Pancreas (tissue), 10 donors: ENCODE results near the gene RPN2. TPM values are rescaled to one million over a fixed set of nuclear protein-coding genes. Genes with fewer than 3 reads are reported as not detected.

Experiments used
- ATAC-seq, 4 donors: fragments of 200-7000 bp; cut with Tn5 transposase; one replicate each; pipeline versions ENCODE4 v1.8.0 to v1.9.1; 2020; ENCODE audit warnings: mild to moderate bottlenecking in 4 of 4, moderate library complexity in 4 of 4
- DNase-seq, 6 donors: peaks; one replicate each; pipeline ENCODE4 v3.0.0-alpha.2; 2020
- FAIRE-seq: peaks from 2 replicates; lab custom pipeline; 2012; peaks lifted over from hg19 to GRCh38; lab: Jason Lieb, UNC
- H3K27ac ChIP-seq, 4 donors: fragments of 200-600 bp; sonication (generic); 1 replicate in 3 of 4; 2 replicates in 1 of 4; pipeline versions ENCODE4 v1.5.0 to v1.8.0; 2020
- H3K27me3 ChIP-seq, 4 donors: fragments of 200-600 bp; one replicate each; pipeline ENCODE4 v1.8.0; 2021
- H3K36me3 ChIP-seq, 3 donors: fragments of 200-600 bp; sonication (generic) in 1 of 3; one replicate each; pipeline versions ENCODE4 v1.5.0 to v1.8.0; 2020 to 2021
- H3K4me1 ChIP-seq, 3 donors: fragments of 200-600 bp; one replicate each; pipeline ENCODE4 v1.8.0; 2021
- H3K4me3 ChIP-seq, 4 donors: fragments of 200-600 bp; sonication (generic) in 2 of 4; one replicate each; pipeline versions ENCODE4 v1.5.0 to v1.8.0; 2020 to 2021
- H3K9me3 ChIP-seq, 4 donors: fragments of 200-600 bp; one replicate each; pipeline ENCODE4 v1.8.0; 2021
- CTCF ChIP-seq, 4 donors: fragments of 200-600 bp; sonication (generic) in 3 of 4; IDR thresholded peaks; one replicate each; pipeline versions ENCODE4 v1.5.0 to v1.8.0; 2021; ENCODE audit warnings: antibody characterized with exemption in 4 of 4
- WGBS, 2 donors: extraction: QIAGEN DNeasy Blood & Tissue Kit; methylation state at CpG; one replicate each; pipeline ENCODE4 v1.1.7; 2013; 5-methylcytosine and 5-hydroxymethylcytosine counted together
- intact Hi-C, 3 donors: fragments of 100-400 bp; cut with DNase I; formaldehyde crosslinking; loops; one replicate each; pipeline versions ENCODE4 v1.11.1 to v1.14.2; 2022
- polyA plus RNA-seq, 2 donors: library from polyadenylated mRNA; stranded (reverse); fragments of 200-250 nt; gene quantifications; one replicate each; pipeline ENCODE4 v1.2.3, GENCODE V29; 2013
- total RNA-seq, 6 donors: library from RNA; stranded (reverse); fragmentation: NEBNext Ultra II Directional in 4 of 6; extraction: Animal tissue kit (Norgen Biotek cat#: 25700) in 4 of 6; gene quantifications; one replicate each; pipeline versions ENCODE4 v1.2.1 to v1.2.4, GENCODE V29; 2021 to 2023
- donor health status: healthy with polysubstance abuse.
- donor health status: DM: no; HTN: no; CAD: no; lungs with moderate emphysema.
- donor health status: DM: no; HTN: no; CAD: no.
- donor health status: control.
- donor health status: control.
- donor health status: Bipolar disorder and iron deficiency.
- donor health status: DM: yes; HTN: yes; CAD: no.
- donor health status: DM: no; HTN: no; CAD: no.
- donor health status: DM: no; HTN: no; CAD: no.
- donor health status: DM: yes; HTN: yes; CAD: no.

RPN2 gene
- total and polyA plus RNA-seq, 8 donors, result 43.8 to 117 (median 80.9) TPM

GRCh38 chr20:37219751-37220668 is 40.9 kb downstream of the RPN2 start:
- Histone ChIP-seq H3K4me1 (peaks cover 7 to 9% (median 7%) of the 10 kb centered on the region in 3 donors), H3K27ac (no peak overlapping the region), H3K9me3 (no peaks in the 10 kb centered on the region), H3K4me3 (no peak overlapping the region), H3K36me3 (peaks cover 2 to 22% (median 12%) of the 10 kb centered on the region in 3 donors), H3K27me3 (no peaks in the 10 kb centered on the region)
- intact Hi-C loops, result no loop called here
- FAIRE-seq, result no peak
- no peak for DNase-seq
- 81 to 86% methylated on average over 10 of the region's 10 CpGs for WGBS, 2 donors
- no peak for TF ChIP-seq CTCF (IDR thresholded peaks at IDR 0.05)
- no peak for ATAC-seq

GRCh38 chr20:37220731-37221130 is 41.6 kb downstream of the RPN2 start:
- Histone ChIP-seq H3K9me3 (no peaks in the 10 kb centered on the region), H3K27me3 (no peaks in the 10 kb centered on the region), H3K36me3 (peaks cover 0 to 29% (median 19%) of the 10 kb centered on the region in 3 donors), H3K4me3 (no peak overlapping the region), H3K27ac (no peak overlapping the region), H3K4me1 (peaks cover 7 to 9% (median 7%) of the 10 kb centered on the region in 3 donors)
- DNase-seq (no peak), ATAC-seq (peak in 1 of 4 donors; percentile 11), FAIRE-seq (no peak)
- intact Hi-C loops, result no loop called here
- 77 to 83% methylated on average over 3 of the region's 3 CpGs for WGBS, 2 donors
- no peak for TF ChIP-seq CTCF (IDR thresholded peaks at IDR 0.05)

GRCh38 chr20:37222086-37222485 is 43.0 kb downstream of the RPN2 start:
- no peak overlapping the region for H3K4me3 ChIP-seq
- no peaks in the 10 kb centered on the region for H3K27me3 ChIP-seq
- H3K4me1 ChIP-seq, result peaks cover 7 to 9% (median 7%) of the 10 kb centered on the region in 3 donors
- no peak for TF ChIP-seq CTCF (IDR thresholded peaks at IDR 0.05)
- H3K27ac ChIP-seq, result no peak overlapping the region
- no peaks in the 10 kb centered on the region for H3K9me3 ChIP-seq
- intact Hi-C loops, result no loop called here
- FAIRE-seq (no peak), DNase-seq (no peak), ATAC-seq (no peak)
- H3K36me3 ChIP-seq, result peaks cover 0 to 35% (median 32%) of the 10 kb centered on the region in 3 donors
- WGBS, 2 donors, result 89 to 94% methylated on average over 4 of the region's 4 CpGs

- intact Hi-C loops, result no loop called here
- H3K36me3 ChIP-seq, result peaks cover 0 to 44% (median 35%) of the 10 kb centered on the region in 3 donors
- H3K27ac ChIP-seq, result no peak overlapping the region
- H3K4me3 ChIP-seq, result no peak overlapping the region
- H3K27me3 ChIP-seq, result no peaks in the 10 kb centered on the region
- H3K9me3 ChIP-seq, result no peaks in the 10 kb centered on the region
- H3K4me1 ChIP-seq, result peaks cover 7 to 9% (median 7%) of the 10 kb centered on the region in 3 donors
- no peak for TF ChIP-seq CTCF (IDR thresholded peaks at IDR 0.05)
- DNase-seq (no peak), FAIRE-seq (no peak), ATAC-seq (peak; percentile 64 to 87 (median 76))
Measured at GRCh38 chr20:37223053-37223452, 43.9 kb downstream of the RPN2 start.

- H3K4me3 ChIP-seq, result no peak overlapping the region
- ATAC-seq, result no peak
- H3K9me3 ChIP-seq, result no peaks in the 10 kb centered on the region
- FAIRE-seq, result no peak
- intact Hi-C loops, result no loop called here
- WGBS, 2 donors, result 76 to 77% methylated on average over 5 of the region's 5 CpGs
- no peaks in the 10 kb centered on the region for H3K27me3 ChIP-seq
- no peak for TF ChIP-seq CTCF (IDR thresholded peaks at IDR 0.05)
- no peak for DNase-seq
- H3K27ac ChIP-seq, result no peak overlapping the region
- H3K4me1 ChIP-seq, result peaks cover 7 to 9% (median 7%) of the 10 kb centered on the region in 3 donors
- H3K36me3 ChIP-seq, result peaks cover 0 to 65% (median 53%) of the 10 kb centered on the region in 3 donors
Measured at GRCh38 chr20:37225146-37225545, 46.0 kb downstream of the RPN2 start.
